Peyer's patch (tissue), 4 donors: ENCODE results near the gene WIPF2.

Source experiments
- CTCF ChIP-seq, 6 experiments: fragments of 450-650 bp in 4 of 6; fragments of 200-600 bp in 2 of 6; sonication (generic) in 1 of 6; IDR thresholded peaks; one replicate each; pipeline ENCODE4 v1.5.1; 2017 to 2019; ENCODE audit warnings: antibody characterized with exemption in 6 of 6, mild to moderate bottlenecking in 3 of 6, moderate library complexity in 1 of 6
- POLR2A ChIP-seq, 2 donors: fragments of 450-650 bp; IDR thresholded peaks; one replicate each; pipeline ENCODE4 v1.5.1; 2017; ENCODE audit warnings: antibody characterized with exemption in 2 of 2, mild to moderate bottlenecking in 2 of 2, moderate library complexity in 2 of 2

- TF ChIP-seq CTCF (IDR thresholded peaks at IDR 0.05) (no peak), POLR2A (IDR thresholded peaks at IDR 0.05) (no peak)
Observed at GRCh38 chr17:40306395-40306794, 87.3 kb downstream of the WIPF2 start.
